Coronary artery (tissue), 2 donors: Measurements from ENCODE around the gene VSIG2.

Experiments
- DNase-seq: peaks from one replicate; pipeline ENCODE4 v3.0.0-alpha.2; 2017; ENCODE audit warnings: low spot score
- H3K27ac ChIP-seq, 2 donors: fragments of 200-600 bp; sonication (generic); one replicate each; pipeline ENCODE4 v1.5.1; 2016 to 2019
- H3K4me3 ChIP-seq: fragments of 200-600 bp; sonication (generic); 2 replicates; pipeline ENCODE4 v1.5.1; 2016; ENCODE audit warnings: mild to moderate bottlenecking, moderate library complexity
- TF ChIP-seq, protein P1 (sequence below): fragments of 200-600 bp; sonication (generic); IDR thresholded peaks from one replicate; pipeline ENCODE4 v1.5.1; 2019; ENCODE audit warnings: antibody characterized with exemption

VSIG2 gene

DNA sequence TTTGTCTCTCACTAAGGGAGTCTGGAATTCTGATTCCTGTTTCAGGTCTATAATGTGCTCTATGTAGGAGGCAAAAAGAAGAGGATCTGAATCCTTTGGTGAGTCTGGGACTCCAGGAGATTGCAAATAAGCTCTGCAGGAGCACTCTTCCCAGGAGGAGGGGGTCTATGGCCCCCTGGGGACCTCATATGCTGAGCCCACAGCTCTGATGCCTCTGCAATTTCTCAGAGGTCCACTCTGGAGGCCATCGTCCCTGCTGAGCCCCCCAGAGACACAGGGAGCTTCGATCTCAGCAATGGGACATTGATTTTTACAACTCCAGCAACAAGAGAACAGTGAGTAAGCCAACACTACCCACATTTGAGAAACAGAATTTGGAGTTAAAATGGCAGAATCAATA, 32.5 kb downstream of the VSIG2 start:
- Histone ChIP-seq H3K27ac (no peak overlapping the region), H3K4me3 (no peak overlapping the region)
- TF ChIP-seq, protein P1, sequence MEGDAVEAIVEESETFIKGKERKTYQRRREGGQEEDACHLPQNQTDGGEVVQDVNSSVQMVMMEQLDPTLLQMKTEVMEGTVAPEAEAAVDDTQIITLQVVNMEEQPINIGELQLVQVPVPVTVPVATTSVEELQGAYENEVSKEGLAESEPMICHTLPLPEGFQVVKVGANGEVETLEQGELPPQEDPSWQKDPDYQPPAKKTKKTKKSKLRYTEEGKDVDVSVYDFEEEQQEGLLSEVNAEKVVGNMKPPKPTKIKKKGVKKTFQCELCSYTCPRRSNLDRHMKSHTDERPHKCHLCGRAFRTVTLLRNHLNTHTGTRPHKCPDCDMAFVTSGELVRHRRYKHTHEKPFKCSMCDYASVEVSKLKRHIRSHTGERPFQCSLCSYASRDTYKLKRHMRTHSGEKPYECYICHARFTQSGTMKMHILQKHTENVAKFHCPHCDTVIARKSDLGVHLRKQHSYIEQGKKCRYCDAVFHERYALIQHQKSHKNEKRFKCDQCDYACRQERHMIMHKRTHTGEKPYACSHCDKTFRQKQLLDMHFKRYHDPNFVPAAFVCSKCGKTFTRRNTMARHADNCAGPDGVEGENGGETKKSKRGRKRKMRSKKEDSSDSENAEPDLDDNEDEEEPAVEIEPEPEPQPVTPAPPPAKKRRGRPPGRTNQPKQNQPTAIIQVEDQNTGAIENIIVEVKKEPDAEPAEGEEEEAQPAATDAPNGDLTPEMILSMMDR = no peak
- DNase-seq = no peak

DNA sequence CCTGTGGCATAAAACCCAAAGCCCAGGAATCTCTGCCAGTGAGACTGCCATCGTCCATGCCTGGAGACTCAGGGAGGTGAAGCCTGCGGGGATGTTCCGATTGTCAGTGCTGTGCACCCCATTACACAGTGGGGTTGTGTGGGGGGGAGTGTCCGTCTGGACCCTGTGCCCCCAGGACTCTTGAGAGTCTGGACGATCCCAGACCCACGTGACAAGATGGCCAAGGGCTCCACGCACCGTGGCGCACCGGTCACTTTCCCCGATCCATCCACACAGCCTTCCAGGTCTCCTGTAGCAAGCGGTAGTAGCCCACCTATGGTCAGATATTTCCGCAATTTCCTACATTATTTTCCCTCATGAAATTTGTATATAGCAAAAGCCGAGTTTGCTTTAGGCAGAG, 33.3 kb downstream of the VSIG2 start:
- H3K4me3 ChIP-seq = peak overlapping the region; percentile 71
- H3K27ac ChIP-seq = peak overlapping the region in 1 of 2 donors; percentile 81
- TF ChIP-seq, protein P1 = no peak
- DNase-seq = no peak

DNA sequence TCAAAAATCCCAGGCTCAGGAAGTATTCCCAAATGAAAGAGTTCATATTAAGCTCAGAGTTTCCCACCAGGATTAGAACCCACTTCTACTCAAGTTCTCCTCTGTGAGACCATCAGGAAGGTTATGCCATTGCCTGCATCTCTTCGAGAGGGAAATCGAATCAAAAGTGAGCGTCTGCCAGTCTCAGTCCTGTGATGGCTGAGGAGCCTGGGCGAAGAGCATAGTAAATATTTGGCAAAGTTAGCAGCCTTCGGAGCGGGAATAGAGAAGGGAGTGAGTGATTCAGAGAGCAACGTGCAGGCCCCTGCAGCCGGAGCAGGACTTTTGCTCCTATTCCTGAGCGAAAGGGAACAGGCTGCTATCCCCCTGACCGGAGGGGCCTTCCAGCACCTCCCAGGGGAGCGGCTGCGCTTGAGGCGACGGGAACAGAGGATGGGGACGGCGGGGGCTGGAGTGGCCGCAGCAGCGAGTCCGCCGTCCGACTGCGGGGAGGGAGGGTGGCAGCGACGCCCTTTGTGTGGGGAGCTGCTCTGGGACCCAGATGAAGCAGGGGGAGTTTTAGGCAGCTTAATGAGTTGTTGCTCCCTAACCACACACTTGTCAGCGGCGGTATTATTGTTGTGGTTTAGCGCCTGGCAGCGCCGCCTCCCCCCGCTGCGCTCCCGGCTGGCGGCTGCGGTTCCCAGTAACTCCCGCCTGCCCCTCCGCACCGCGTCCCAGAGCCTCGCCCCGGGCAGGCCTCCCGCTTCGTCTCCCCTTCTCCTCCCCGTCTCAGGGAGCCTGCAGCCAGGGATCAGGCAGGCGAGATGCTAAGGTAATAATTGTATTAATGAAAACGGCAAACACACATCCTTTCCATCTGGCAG, 34.0 kb downstream of the VSIG2 start:
- peak overlapping the region; percentile 71 for H3K4me3 ChIP-seq
- no peak for DNase-seq
- TF ChIP-seq, protein P1 = no peak
- peak overlapping the region; percentile 65 to 81 for H3K27ac ChIP-seq

DNA sequence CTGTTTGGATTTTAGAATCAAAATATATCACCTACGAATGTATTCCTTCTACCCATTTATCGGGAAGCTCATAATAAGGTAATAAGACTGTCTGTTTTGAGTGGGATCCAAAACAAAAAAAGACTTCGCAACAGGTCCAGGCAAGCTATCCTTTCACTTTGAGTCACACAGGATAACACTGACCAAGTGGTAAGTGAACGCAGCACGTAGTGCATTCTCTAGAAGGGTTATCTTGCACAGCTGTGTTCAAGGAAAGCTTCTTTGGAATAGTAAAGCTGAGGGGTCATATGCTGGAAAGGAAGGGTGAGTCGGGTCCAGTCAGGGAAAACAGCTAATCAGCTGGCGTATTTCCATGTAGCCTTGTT, 34.7 kb downstream of the VSIG2 start:
- H3K4me3 ChIP-seq = peak overlapping the region; percentile 71
- peak overlapping the region; percentile 65 to 81 for H3K27ac ChIP-seq
- no peak for DNase-seq
- TF ChIP-seq, protein P1 = no peak

DNA sequence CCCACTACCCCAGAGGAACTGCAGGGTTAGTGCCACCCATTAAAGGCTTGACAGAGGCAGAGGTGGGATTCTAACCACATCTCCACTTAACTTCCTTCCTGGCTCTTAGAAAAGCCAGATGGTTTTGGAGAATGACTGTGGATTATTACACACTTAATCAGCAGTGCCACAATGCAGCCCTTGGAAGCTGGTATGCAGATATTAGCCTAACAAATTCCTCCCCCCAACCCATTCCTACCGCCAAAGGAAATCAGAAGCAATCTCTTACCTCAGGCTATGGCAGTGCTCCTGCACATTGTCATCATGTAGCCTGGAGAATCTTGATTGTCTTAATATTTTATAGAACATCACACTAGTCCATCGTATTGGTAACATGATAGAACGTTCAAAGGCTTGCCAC, 35.5 kb downstream of the VSIG2 start:
- TF ChIP-seq, protein P1 = no peak
- H3K4me3 ChIP-seq = no peak overlapping the region
- no peak for DNase-seq
- H3K27ac ChIP-seq = no peak overlapping the region

DNA sequence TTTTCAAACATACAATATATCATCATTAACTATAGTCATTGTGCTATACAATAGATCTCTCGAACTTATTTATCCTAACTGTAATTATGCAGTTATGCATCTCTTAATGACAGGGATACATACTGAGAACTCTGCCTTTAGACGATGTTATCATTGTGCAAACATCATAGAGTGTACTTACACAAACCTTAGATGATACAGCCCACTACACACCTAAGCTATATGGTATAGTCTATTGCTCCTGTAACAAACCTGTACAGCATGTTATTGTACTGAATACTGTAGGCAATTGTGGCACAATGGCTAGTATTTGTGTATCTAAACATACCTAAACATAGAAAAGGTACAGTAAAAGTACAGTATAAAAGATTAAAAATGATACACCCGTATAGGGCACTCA, 39.7 kb downstream of the VSIG2 start:
- TF ChIP-seq, protein P1 = no peak
- no peak overlapping the region for H3K27ac ChIP-seq
- H3K4me3 ChIP-seq = no peak overlapping the region
- DNase-seq = no peak

DNA sequence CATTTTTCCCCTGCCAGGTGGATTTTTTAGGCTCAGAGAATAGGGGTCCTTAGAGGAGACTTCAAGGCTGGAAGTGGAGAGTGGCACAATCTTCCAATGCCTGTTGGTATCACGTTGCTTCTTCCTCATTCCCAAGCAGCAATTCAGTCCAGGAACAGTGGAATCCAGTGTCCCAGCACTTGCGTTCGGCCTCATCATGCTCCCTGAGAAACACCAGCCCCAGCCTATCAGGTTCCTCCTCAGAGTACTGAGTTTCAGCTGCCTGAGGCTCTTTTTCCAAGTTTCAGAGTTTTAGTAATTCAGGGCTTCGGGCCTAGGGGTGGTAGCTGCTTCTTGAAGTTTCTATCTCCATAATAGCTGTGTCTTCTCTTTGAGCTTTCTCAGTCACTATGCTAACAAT, 44.2 kb downstream of the VSIG2 start:
- no peak overlapping the region for H3K27ac ChIP-seq
- no peak for DNase-seq
- TF ChIP-seq, protein P1 = no peak
- no peak overlapping the region for H3K4me3 ChIP-seq
